ENCODE data around the gene PDE3B.

The PDE3B gene

GRCh38 chr11:14702760-14703159 is 59.2 kb downstream of the PDE3B start:
- DNase-seq (ENCODE audit: low read depth in 1 of 2, low spot score in 1 of 2) = no peak
- no peak overlapping the region for H3K27ac ChIP-seq (replicated peaks)
- no peak overlapping the region for H3K4me3 ChIP-seq (replicated peaks; ENCODE audit: insufficient read depth, low read length)
- no peaks in the 10 kb centered on the region for H3K27me3 ChIP-seq (ENCODE audit: insufficient read depth, poor library complexity, severe bottlenecking)
- no peak for TF ChIP-seq REST (IDR thresholded peaks at IDR 0.05; ENCODE audit: insufficient replicate concordance, low read depth)
- TF ChIP-seq, protein P1, sequence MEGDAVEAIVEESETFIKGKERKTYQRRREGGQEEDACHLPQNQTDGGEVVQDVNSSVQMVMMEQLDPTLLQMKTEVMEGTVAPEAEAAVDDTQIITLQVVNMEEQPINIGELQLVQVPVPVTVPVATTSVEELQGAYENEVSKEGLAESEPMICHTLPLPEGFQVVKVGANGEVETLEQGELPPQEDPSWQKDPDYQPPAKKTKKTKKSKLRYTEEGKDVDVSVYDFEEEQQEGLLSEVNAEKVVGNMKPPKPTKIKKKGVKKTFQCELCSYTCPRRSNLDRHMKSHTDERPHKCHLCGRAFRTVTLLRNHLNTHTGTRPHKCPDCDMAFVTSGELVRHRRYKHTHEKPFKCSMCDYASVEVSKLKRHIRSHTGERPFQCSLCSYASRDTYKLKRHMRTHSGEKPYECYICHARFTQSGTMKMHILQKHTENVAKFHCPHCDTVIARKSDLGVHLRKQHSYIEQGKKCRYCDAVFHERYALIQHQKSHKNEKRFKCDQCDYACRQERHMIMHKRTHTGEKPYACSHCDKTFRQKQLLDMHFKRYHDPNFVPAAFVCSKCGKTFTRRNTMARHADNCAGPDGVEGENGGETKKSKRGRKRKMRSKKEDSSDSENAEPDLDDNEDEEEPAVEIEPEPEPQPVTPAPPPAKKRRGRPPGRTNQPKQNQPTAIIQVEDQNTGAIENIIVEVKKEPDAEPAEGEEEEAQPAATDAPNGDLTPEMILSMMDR (IDR thresholded peaks at IDR 0.05; ENCODE audit: insufficient read depth, low read length) = no peak

GRCh38 chr11:14703731-14704130 is 60.1 kb downstream of the PDE3B start:
- TF ChIP-seq POLR2AphosphoS5 (IDR thresholded peaks at IDR 0.05; ENCODE audit: low read depth) (no peak), REST (IDR thresholded peaks at IDR 0.05; ENCODE audit: insufficient replicate concordance, low read depth) (no peak), SPI1 (IDR thresholded peaks at IDR 0.05; ENCODE audit: borderline replicate concordance, low read depth) (no peak), GABPA (IDR thresholded peaks at IDR 0.05; ENCODE audit: low read depth) (no peak)
- TF ChIP-seq, protein P1 (IDR thresholded peaks at IDR 0.05; ENCODE audit: insufficient read depth, low read length) = no peak
- no peak for DNase-seq (ENCODE audit: low read depth in 1 of 2, low spot score in 1 of 2)
- Histone ChIP-seq H3K27me3 (ENCODE audit: insufficient read depth, poor library complexity, severe bottlenecking) (no peaks in the 10 kb centered on the region), H3K4me3 (replicated peaks; ENCODE audit: insufficient read depth, low read length) (no peak overlapping the region), H3K27ac (replicated peaks) (no peak overlapping the region)

- TF ChIP-seq, protein P1 (IDR thresholded peaks at IDR 0.05; ENCODE audit: insufficient read depth, low read length) = no peak
- TF ChIP-seq SPI1 (IDR thresholded peaks at IDR 0.05; ENCODE audit: borderline replicate concordance, low read depth) = no peak
- no peak for TF ChIP-seq POLR2AphosphoS5 (IDR thresholded peaks at IDR 0.05; ENCODE audit: low read depth)
- no peak for TF ChIP-seq GABPA (IDR thresholded peaks at IDR 0.05; ENCODE audit: low read depth)
- no peak for TF ChIP-seq REST (IDR thresholded peaks at IDR 0.05; ENCODE audit: insufficient replicate concordance, low read depth)
- no peak for DNase-seq (ENCODE audit: low read depth in 1 of 2, low spot score in 1 of 2)
- no peak overlapping the region for H3K4me3 ChIP-seq (replicated peaks; ENCODE audit: insufficient read depth, low read length)
- H3K27me3 ChIP-seq (ENCODE audit: insufficient read depth, poor library complexity, severe bottlenecking) = no peaks in the 10 kb centered on the region
- H3K27ac ChIP-seq (replicated peaks) = no peak overlapping the region
These were observed 61.5 kb downstream of the PDE3B start for GRCh38 chr11:14705067-14705466.

Data from HL-60 (cell line).